GM12878 (cell line): ENCODE measurements around the gene MYO3B. TPM values are rescaled to one million over a fixed set of nuclear protein-coding genes. Genes with fewer than 3 reads are reported as not detected.

ENCODE experiments used
- ASH2L ChIP-seq: fragments of 300-600, 200-600 bp; sonication (generic); IDR thresholded peaks from 2 replicates; pipeline ENCODE4 v1.6.1; 2017; ENCODE audit warnings: low read depth, mild to moderate bottlenecking, borderline replicate concordance
- ATF7 ChIP-seq: fragments of 450-650 bp; IDR thresholded peaks from 2 replicates; pipeline ENCODE4 v1.6.1; 2016; ENCODE audit warnings: low read depth, mild to moderate bottlenecking
- BMI1 ChIP-seq: fragments of 450-650 bp; IDR thresholded peaks from 2 replicates; pipeline ENCODE4 v1.6.1; 2016; ENCODE audit warnings: mild to moderate bottlenecking, moderate library complexity, borderline replicate concordance
- EGR1 ChIP-seq, 2 experiments: IDR thresholded peaks; 1 replicate in 1 of 2; 2 replicates in 1 of 2; pipeline ENCODE4 v1.6.1; 2011 to 2012; ENCODE audit warnings: low read depth in 2 of 2, low read length in 2 of 2, borderline replicate concordance in 1 of 2, mild to moderate bottlenecking in 1 of 2, moderate library complexity in 1 of 2
- FOS ChIP-seq: IDR thresholded peaks from 3 replicates; pipeline ENCODE4 v1.6.1; 2011; ENCODE audit warnings: borderline replicate concordance; ENCODE audit not compliant: insufficient read length; ENCODE audit errors: extremely low read depth
- HCFC1 ChIP-seq: fragments of 150-350 bp; IDR thresholded peaks from 2 replicates; pipeline ENCODE4 v1.6.1; 2014; ENCODE audit warnings: low read length
- HDGF ChIP-seq: fragments of 450-650 bp; IDR thresholded peaks from 2 replicates; pipeline ENCODE4 v1.6.1; 2016; ENCODE audit warnings: antibody characterized with exemption
- IKZF1 ChIP-seq: fragments of 450-650 bp; conservative IDR thresholded peaks from 2 replicates; pipeline ENCODE4 v1.6.1; 2017; ENCODE audit warnings: antibody characterized with exemption, mild to moderate bottlenecking
- IKZF2 ChIP-seq, 2 experiments: fragments of 450-650 bp; IDR thresholded peaks; 2 replicates each; pipeline ENCODE4 v1.6.1; 2017; ENCODE audit warnings: mild to moderate bottlenecking in 2 of 2, moderate library complexity in 2 of 2
- IRF5 ChIP-seq: fragments of 450-650 bp; IDR thresholded peaks from 2 replicates; pipeline ENCODE4 v1.6.1; 2017; ENCODE audit warnings: borderline replicate concordance
- KAT2A ChIP-seq: conservative IDR thresholded peaks from 2 replicates; pipeline ENCODE4 v1.6.1; 2011; ENCODE audit warnings: low read depth, low read length; ENCODE audit not compliant: control insufficient read depth
- MLLT1 ChIP-seq: fragments of 450-650 bp; IDR thresholded peaks from 2 replicates; pipeline ENCODE4 v1.6.1; 2016; ENCODE audit warnings: mild to moderate bottlenecking
- MYB ChIP-seq: fragments of 150-350 bp; IDR thresholded peaks from 2 replicates; pipeline ENCODE4 v1.6.1; 2014; ENCODE audit warnings: mild to moderate bottlenecking, low read depth, low read length, borderline replicate concordance
- MYC ChIP-seq: IDR thresholded peaks from 2 replicates; pipeline ENCODE4 v1.6.1; 2011; ENCODE audit warnings: mild to moderate bottlenecking, low read length, moderate library complexity, inconsistent platforms; ENCODE audit not compliant: insufficient read depth, insufficient replicate concordance, insufficient read length, severe bottlenecking
- POLR2AphosphoS2 ChIP-seq: IDR thresholded peaks from 2 replicates; pipeline ENCODE4 v1.6.1; 2011; ENCODE audit warnings: low read depth, mild to moderate bottlenecking, low read length, improper control_type of control experiment, moderate library complexity
- RELB ChIP-seq: fragments of 450-650 bp; IDR thresholded peaks from 2 replicates; pipeline ENCODE4 v1.6.1; 2017; ENCODE audit warnings: low read depth, mild to moderate bottlenecking, moderate library complexity
- SPI1 ChIP-seq: IDR thresholded peaks from 2 replicates; pipeline ENCODE4 v1.6.1; 2011; ENCODE audit warnings: low read depth, mild to moderate bottlenecking, low read length, moderate library complexity, borderline replicate concordance; ENCODE audit not compliant: insufficient read depth
- TARDBP ChIP-seq: IDR thresholded peaks from 2 replicates; pipeline ENCODE4 v1.6.1; 2016; ENCODE audit warnings: borderline replicate concordance
- ZNF217 ChIP-seq: fragments of 450-650 bp; IDR thresholded peaks from 2 replicates; pipeline ENCODE4 v1.6.1; 2017; ENCODE audit warnings: antibody characterized with exemption, mild to moderate bottlenecking
- ZNF24 ChIP-seq: fragments of 450-650 bp; IDR thresholded peaks from 2 replicates; pipeline ENCODE4 v1.6.1; 2017; ENCODE audit warnings: antibody characterized with exemption, mild to moderate bottlenecking
- ZNF622 ChIP-seq: fragments of 450-650 bp; IDR thresholded peaks from 2 replicates; pipeline ENCODE4 v1.6.1; 2017; ENCODE audit warnings: mild to moderate bottlenecking, inconsistent platforms
- ZSCAN29 ChIP-seq: fragments of 450-650 bp; IDR thresholded peaks from 2 replicates; pipeline ENCODE4 v1.6.1; 2017; ENCODE audit warnings: mild to moderate bottlenecking, moderate library complexity
- polyA plus RNA-seq, 11 experiments: library from polyadenylated mRNA; depleted of rRNA in 4 of 11; unstranded in 6 of 11; stranded (reverse) in 5 of 11; fragments of >200 nt; fragmentation: Nextera tagmentation in 4 of 11; fragmentation: Illumina TruSeq in 1 of 11; extraction: Ambion mirVana in 4 of 11; extraction: Trizol in 1 of 11; gene quantifications; 1 replicate in 1 of 11; 2 replicates in 10 of 11; pipeline versions ENCODE4 v1.2.1 to v1.2.3, GENCODE V29; 2011 to 2016; ENCODE audit warnings: inconsistent platforms in 2 of 11, missing spikeins in 2 of 11, low read depth in 1 of 11
- total RNA-seq, 4 experiments: library from RNA; depleted of rRNA in 3 of 4; stranded (reverse); fragments of >200 nt in 3 of 4; fragmentation: Illumina TruSeq in 1 of 4; extraction: Trizol in 1 of 4; gene quantifications; 2 replicates each; pipeline versions ENCODE4 v1.2.1 to v1.2.3, GENCODE V29; 2013 to 2021
- TF ChIP-seq, protein P1 (sequence below): IDR thresholded peaks from 2 replicates; pipeline ENCODE4 v1.6.1; 2011; ENCODE audit warnings: borderline replicate concordance, low read depth, mild to moderate bottlenecking, moderate library complexity, mixed read lengths, low read length; ENCODE audit not compliant: insufficient read depth; ENCODE audit errors: extremely low read length
- TF ChIP-seq, protein P2 (sequence below): fragments of 450-650 bp; conservative IDR thresholded peaks from 2 replicates; pipeline ENCODE4 v1.6.1; 2017; ENCODE audit warnings: mild to moderate bottlenecking, moderate library complexity

Gene MYO3B
- total and polyA plus RNA-seq, 10 of the 15 experiments (the other 5 are each of a cell fraction or from before 2014, with no cell fraction given): 1.1 to 7.1 (median 2.1) TPM

DNA sequence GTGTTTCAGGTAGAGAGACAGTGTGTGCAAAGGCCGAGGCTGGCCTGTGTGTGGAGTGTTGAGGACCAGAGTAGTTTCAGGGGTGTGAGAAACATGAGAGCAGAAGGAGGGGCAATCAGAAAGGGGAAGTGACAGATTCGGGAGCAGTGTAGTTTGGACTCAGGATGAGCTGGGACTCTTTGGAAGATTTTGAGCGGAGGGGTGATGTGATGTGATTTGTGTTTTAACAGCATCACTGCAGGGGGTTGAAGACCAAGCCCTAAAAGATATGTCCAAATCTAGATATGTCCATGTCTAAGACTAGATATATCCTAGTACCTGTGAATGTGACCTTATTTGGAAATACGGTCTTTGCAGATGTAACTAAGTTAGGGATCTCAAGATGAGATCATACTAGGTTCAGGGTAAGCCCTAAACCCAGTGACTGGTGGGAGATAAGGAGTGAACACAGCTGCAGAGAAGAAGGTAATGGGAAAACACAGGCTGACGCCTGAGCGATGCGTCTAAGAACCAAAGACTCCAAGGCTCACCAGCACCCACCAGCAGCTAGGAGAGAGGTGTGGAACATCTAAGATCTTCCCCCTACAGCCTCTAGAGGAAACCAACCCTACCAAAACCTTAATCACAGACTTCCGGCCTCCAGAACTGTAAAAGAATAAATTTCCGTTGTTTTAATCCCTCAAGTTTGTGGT, 38.5 kb upstream of the MYO3B start (continued):
- TF ChIP-seq MYB (no peak), ATF7 (no peak), IKZF1 (peak; percentile 47; the same call in 1 of the 2 replicates), ZNF622 (no peak), IRF5 (no peak), POLR2AphosphoS2 (no peak), FOS (no peak), ASH2L (no peak), ZSCAN29 (no peak), TARDBP (no peak), MLLT1 (no peak), ZNF217 (no peak), SPI1 (peak; percentile 93), HCFC1 (no peak), IKZF2 (IDR thresholded peaks at IDR 0.05) (peak; percentile 74 to 78), HDGF (no peak), MYC (no peak), EGR1 (IDR thresholded peaks at IDR 0.05; ENCODE audit: borderline replicate concordance in 1 of 2, low read depth in 2 of 2, low read length in 2 of 2) (no peak), RELB (0 out of 2 replicates have a peak, but pooled peaks have one; percentile 40), KAT2A (no peak), ZNF24 (no peak), BMI1 (no peak)
- TF ChIP-seq, protein P1, sequence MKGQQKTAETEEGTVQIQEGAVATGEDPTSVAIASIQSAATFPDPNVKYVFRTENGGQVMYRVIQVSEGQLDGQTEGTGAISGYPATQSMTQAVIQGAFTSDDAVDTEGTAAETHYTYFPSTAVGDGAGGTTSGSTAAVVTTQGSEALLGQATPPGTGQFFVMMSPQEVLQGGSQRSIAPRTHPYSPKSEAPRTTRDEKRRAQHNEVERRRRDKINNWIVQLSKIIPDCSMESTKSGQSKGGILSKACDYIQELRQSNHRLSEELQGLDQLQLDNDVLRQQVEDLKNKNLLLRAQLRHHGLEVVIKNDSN: no peak
- TF ChIP-seq, protein P2, sequence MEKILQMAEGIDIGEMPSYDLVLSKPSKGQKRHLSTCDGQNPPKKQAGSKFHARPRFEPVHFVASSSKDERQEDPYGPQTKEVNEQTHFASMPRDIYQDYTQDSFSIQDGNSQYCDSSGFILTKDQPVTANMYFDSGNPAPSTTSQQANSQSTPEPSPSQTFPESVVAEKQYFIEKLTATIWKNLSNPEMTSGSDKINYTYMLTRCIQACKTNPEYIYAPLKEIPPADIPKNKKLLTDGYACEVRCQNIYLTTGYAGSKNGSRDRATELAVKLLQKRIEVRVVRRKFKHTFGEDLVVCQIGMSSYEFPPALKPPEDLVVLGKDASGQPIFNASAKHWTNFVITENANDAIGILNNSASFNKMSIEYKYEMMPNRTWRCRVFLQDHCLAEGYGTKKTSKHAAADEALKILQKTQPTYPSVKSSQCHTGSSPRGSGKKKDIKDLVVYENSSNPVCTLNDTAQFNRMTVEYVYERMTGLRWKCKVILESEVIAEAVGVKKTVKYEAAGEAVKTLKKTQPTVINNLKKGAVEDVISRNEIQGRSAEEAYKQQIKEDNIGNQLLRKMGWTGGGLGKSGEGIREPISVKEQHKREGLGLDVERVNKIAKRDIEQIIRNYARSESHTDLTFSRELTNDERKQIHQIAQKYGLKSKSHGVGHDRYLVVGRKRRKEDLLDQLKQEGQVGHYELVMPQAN: no peak
